HEK293T (cell line): ENCODE data around the gene CCDC80.

Source experiments
- ARNT ChIP-seq: fragments of 450-650 bp; IDR thresholded peaks from 2 replicates; pipeline ENCODE4 v1.6.1; 2017; ENCODE audit warnings: mild to moderate bottlenecking
- BHLHE40 ChIP-seq: fragments of 450-650 bp; IDR thresholded peaks from 2 replicates; pipeline ENCODE4 v1.6.1; 2016; ENCODE audit warnings: mild to moderate bottlenecking, moderate library complexity, borderline replicate concordance
- CTBP1 ChIP-seq: fragments of 450-650 bp; IDR thresholded peaks from 2 replicates; pipeline ENCODE4 v1.6.1; 2016; ENCODE audit warnings: borderline replicate concordance
- ELF4 ChIP-seq: fragments of 450-650 bp; IDR thresholded peaks from 2 replicates; pipeline ENCODE4 v1.6.1; 2017; ENCODE audit warnings: antibody characterized with exemption
- FOXA1 ChIP-seq: fragments of 450-650 bp; IDR thresholded peaks from 2 replicates; pipeline ENCODE4 v1.6.1; 2016; ENCODE audit warnings: mild to moderate bottlenecking
- FOXK2 ChIP-seq: fragments of 450-650 bp; IDR thresholded peaks from 2 replicates; pipeline ENCODE4 v1.6.1; 2016; ENCODE audit warnings: mild to moderate bottlenecking
- FOXM1 ChIP-seq: fragments of 450-650 bp; IDR thresholded peaks from 2 replicates; pipeline ENCODE4 v1.6.1; 2017; ENCODE audit warnings: mild to moderate bottlenecking, borderline replicate concordance
- L3MBTL2 ChIP-seq: fragments of 450-650 bp; conservative IDR thresholded peaks from 2 replicates; pipeline ENCODE4 v1.6.1; 2016; ENCODE audit warnings: mild to moderate bottlenecking
- NFRKB ChIP-seq: fragments of 450-650 bp; IDR thresholded peaks from 2 replicates; pipeline ENCODE4 v1.6.1; 2016; ENCODE audit warnings: mild to moderate bottlenecking, moderate library complexity
- SP1 ChIP-seq: fragments of 450-650 bp; IDR thresholded peaks from 2 replicates; pipeline ENCODE4 v1.6.1; 2017
- SUZ12 ChIP-seq: fragments of 450-650 bp; IDR thresholded peaks from 2 replicates; pipeline ENCODE4 v1.6.1; 2016; ENCODE audit warnings: mild to moderate bottlenecking
- TARDBP ChIP-seq: fragments of 450-650 bp; IDR thresholded peaks from 2 replicates; pipeline ENCODE4 v1.6.1; 2016
- ZNF384 ChIP-seq: fragments of 450-650 bp; IDR thresholded peaks from 2 replicates; pipeline ENCODE4 v1.6.1; 2016
- TF ChIP-seq, protein P1 (sequence below): fragments of 450-650 bp; IDR thresholded peaks from 2 replicates; pipeline ENCODE4 v1.6.1; 2016

DNA sequence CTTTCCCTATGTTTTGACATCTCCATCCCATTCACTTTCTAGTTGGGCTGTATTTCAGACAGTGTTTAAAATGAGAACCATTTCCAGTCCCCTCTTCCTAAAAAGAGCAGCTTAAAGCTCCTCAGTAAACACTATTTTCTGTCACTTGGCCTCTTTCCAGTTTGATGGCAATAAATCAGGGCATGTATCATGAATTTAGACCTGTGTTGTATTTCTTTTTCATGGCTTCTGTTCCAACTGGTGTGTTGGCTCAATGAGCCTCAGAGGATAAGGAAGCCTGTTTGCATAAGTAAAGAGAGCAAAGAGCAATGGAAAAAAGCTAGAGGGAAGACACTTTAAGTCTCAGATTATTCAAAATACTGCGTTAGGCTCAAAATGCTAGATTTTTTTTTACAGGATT, 7.2 kb downstream of the CCDC80 start:
- no peak for TF ChIP-seq NFRKB
- TF ChIP-seq BHLHE40 = no peak
- no peak for TF ChIP-seq SUZ12
- no peak for TF ChIP-seq ZNF384
- no peak for TF ChIP-seq TARDBP
- no peak for TF ChIP-seq FOXK2
- TF ChIP-seq ARNT = no peak
- no peak for TF ChIP-seq FOXM1
- TF ChIP-seq CTBP1 = no peak
- TF ChIP-seq, protein P1, sequence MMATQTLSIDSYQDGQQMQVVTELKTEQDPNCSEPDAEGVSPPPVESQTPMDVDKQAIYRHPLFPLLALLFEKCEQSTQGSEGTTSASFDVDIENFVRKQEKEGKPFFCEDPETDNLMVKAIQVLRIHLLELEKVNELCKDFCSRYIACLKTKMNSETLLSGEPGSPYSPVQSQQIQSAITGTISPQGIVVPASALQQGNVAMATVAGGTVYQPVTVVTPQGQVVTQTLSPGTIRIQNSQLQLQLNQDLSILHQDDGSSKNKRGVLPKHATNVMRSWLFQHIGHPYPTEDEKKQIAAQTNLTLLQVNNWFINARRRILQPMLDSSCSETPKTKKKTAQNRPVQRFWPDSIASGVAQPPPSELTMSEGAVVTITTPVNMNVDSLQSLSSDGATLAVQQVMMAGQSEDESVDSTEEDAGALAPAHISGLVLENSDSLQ = peak; percentile 77
- TF ChIP-seq FOXA1 = no peak
- no peak for TF ChIP-seq ELF4
- TF ChIP-seq L3MBTL2 = no peak
- TF ChIP-seq SP1 = no peak
